GM19025 (cell line): ENCODE data around the gene P3H1.
A peak's percentile ranks its signal among the peaks of the same experiment; 100 is the strongest.
"Not testable (repeated sequence)": the region's sequence is repeated elsewhere in the genome, so short reads cannot be mapped to it uniquely, and the experiment has no call there.

ENCODE experiments used
- ATAC-seq: cut with Tn5 transposase; IDR thresholded peaks from one replicate; pipeline ENCODE4 v1.9.1; 2021; ENCODE audit warnings: mild to moderate bottlenecking, low read depth, moderate library complexity; ENCODE audit not compliant: unreplicated experiment

Gene P3H1

DNA sequence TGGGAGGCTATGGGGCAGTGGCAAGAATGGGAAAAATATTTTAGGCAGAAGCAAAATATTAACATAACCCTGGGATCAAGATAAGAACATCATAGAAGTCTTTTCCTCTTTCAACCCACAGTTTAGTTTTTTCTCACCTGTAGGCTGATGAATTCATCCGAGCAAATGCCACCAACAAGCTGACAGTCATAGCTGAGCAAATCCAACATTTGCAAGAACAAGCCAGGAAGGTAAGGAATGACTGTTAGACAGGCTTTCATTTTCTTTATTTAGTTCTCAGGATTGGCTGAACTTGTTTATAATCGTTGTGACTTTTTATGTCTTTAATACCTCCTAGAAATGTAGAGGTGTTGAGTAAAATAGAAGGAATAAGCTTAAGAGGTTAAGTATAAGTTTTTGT, 6.6 kb upstream of the P3H1 start:
- ATAC-seq, result no peak

DNA sequence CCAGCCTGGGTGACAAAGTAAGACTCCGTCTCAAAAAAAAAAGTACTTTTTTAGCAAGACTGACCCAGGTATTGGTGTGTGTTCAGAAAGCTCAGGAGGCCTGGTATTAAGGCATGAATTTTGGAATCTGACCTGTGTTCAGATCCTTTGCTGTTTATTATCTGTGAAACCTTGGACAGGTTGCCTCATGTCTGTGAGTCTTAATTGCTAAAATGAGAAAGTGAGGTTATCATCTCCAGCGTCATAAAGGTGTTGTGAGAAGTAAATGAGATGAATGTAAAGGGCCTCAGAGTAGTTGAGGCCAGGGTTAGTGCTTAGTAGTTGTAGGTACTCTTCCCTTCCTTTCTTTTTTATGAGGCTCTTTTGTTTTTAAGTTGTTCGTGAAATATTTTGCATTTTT, 3.0 kb upstream of the P3H1 start:
- ATAC-seq, result no peak

DNA sequence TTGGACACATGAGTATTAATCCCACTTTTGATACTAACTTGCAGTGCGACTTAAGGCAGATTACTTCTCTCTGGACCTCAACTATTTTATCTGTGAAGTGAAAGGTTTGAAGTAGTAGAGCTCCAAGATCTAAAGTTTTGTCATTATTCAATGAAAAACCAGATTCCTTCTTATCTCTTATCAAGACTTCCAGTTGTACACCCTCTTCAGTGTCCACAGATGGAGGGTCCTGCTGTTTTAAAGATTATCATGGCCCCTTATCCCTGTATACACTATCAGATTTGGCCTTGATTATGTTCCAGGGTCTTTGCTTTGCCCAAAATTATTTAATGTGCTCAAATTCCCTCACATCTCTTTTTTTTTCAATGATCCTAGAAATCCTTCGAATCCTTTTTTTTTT, 1.3 kb upstream of the P3H1 start:
- no peak for ATAC-seq

DNA sequence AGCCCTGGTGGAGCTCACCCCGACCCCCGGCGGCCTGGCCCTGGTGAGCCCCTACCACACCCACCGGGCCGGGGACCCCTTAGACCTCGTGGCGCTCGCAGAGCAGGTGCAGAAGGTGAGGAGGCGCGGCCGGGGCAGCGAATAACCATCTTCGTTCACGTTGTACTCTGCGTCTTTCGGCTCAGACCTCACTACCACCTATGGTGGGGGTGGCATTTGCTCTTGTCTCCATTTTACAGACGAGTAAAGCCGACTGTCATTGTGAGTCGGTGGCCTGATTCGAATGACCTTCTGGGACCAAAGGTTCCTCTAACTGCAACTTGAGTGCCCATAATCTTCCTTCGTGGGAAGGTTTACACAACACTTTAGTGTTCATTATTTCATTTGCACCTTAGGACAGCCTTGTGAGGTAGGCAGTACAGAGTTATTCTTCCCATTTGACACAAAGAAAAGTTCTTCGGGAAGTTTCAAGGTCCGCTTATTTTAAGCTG, 727 bp upstream of the P3H1 start:
- ATAC-seq, result peak; percentile 18

DNA sequence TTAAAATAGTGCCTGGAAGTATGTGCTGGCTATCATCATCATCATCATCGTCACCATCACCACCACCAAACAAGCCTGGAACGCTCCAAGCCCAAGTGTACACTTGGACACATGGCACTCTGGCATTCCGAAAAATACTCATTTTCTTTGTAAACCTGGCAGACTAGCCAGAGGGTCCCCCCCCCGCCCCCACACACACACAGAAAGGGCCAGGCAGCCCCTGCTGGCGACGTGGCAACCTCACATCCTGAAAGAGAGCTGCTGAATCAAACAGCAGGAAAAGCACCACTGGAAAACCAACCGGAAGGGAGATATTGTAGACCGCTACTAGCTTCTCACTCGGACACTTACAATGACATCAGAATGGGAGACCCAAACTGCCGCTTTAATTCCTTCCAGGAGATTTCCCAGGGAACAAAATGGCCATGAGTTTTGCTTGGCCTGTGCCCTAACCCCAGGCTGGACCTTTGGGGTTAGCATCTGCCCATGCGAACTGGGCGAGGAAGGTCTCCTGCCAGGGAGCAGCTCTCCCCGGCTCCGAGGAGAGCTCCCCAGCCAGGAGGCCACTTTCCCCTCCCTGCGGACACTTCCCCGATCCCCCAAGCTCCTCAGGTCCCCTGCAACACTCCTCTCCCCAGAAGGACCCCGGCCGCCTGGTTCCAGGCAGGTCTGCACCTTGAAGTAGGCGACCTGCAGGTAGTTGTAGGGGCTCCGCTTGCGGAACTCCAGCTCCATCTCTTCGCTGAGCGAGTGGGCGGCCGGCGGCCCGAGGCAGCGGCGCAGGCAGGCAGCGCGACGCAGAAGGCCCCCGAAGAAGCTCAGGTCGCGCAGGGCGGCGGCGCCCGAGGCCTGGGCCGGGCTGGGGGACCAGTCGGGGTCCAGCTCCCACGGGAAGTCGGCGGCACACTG, 742 bp downstream of the P3H1 start:
- peak; percentile 16 for ATAC-seq

DNA sequence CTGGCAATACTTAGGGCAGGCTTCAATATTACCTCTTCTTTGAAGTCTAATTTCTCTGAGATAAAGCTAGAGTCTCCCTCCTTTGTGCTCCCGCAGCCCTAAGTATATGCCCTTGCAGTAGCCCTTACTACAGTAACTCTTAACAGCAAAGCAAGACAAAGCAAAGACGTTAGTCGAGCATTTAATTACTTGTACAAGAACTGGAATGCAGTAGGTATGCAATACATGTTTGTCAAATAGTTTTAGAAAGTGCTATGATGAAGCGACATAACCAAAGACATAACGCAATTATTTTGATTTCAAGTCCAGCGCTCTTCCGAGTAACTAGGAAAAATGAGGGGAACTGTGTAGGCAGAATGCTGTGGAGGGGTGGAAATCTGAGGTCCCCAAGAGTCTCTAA, 1.6 kb downstream of the P3H1 start:
- ATAC-seq, result no peak

DNA sequence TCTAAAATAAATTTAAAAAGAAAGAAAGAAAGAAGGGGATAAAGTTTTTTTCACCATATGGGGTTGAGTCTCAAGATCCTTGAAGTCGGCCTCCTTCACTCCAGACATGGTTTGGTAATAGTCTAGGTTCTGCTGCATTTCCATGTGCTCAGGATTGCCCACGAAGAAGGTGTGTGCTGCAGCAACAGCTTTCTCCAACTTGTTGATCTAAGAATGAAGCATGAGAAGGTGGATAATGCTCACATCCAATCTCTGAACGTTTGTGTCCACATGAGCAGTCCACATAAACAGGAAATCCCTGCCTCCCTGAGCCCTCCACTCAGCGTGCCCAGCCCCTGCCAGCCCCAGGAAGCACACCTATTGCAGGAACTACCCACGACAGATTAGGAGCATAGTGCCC, 4.6 kb downstream of the P3H1 start:
- no peak for ATAC-seq

DNA sequence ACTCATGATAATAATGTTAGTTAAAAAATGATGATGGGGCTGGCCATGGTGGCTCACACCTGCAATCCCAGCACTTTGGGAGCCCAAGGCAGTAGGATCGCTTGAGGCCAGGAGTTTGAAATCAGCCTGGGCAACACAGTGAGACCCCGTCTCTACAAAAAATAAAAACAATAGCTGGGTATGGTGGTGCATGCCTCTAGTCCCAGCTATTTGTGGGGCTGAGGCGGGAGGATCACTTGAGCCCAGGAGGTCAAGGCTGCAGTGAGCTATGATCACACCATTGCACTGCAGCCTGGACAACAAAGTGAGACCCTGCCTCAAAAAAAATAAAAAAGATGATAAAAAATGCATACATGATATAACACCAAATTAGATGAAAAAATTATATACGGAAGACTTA, 5.3 kb downstream of the P3H1 start:
- no peak for ATAC-seq

DNA sequence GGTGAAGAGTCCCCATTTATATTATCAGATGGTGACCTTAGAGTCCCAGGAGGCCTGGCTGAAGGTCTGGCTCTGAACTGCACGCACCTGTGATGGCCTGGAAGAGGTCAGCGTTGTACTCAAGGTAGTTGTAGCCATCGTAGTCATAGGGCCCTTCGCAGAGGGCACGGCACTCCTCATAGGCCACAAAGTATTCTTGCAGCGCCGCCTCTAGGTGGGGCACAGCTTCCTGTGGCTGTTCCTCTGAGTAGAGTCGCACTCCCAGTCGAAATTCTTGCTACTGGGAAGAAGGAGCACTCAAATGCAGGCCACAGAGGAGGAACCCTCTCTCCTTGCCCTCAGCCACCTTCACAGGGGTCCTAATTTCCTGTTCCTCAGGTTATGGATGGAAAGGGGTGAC, 7.7 kb downstream of the P3H1 start:
- ATAC-seq, result no peak

DNA sequence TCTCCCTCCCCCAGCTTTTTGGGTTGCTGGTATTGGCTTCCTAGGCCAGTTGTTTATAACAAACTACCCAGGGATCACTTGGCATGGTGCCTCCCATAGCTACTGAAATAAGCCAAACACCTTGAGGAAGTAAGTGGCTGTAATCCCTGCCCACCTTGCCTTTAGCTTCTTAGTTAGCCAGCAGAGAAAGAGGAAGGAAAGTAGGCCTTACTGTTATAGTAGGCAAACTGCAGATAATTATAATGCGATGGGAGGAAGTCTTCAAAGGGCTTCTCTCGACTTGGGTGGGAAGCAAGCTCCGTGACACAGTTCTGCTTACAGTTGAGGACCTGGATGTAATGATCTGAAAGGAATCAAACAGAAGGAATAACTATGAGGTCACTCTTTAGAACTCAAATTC, 8.2 kb downstream of the P3H1 start:
- no peak for ATAC-seq

DNA sequence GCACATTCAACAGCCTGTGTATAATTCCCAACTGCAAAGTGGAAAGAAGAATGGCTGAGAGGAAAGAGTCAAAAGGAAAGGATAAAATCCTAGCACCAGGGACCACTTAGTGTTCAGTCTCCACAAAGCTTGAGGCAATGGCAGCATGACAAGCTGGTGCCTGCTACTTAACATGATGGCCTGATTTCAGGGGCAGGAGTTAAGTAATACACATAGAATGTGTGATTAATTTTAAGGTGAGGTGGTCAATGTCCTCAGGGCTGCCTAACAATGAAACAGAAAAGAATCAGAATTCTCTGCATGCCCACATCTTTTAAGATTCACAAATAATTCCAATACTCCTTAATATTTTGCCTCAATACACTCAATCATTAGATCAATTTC, 8.9 kb downstream of the P3H1 start:
- ATAC-seq, result no peak

DNA sequence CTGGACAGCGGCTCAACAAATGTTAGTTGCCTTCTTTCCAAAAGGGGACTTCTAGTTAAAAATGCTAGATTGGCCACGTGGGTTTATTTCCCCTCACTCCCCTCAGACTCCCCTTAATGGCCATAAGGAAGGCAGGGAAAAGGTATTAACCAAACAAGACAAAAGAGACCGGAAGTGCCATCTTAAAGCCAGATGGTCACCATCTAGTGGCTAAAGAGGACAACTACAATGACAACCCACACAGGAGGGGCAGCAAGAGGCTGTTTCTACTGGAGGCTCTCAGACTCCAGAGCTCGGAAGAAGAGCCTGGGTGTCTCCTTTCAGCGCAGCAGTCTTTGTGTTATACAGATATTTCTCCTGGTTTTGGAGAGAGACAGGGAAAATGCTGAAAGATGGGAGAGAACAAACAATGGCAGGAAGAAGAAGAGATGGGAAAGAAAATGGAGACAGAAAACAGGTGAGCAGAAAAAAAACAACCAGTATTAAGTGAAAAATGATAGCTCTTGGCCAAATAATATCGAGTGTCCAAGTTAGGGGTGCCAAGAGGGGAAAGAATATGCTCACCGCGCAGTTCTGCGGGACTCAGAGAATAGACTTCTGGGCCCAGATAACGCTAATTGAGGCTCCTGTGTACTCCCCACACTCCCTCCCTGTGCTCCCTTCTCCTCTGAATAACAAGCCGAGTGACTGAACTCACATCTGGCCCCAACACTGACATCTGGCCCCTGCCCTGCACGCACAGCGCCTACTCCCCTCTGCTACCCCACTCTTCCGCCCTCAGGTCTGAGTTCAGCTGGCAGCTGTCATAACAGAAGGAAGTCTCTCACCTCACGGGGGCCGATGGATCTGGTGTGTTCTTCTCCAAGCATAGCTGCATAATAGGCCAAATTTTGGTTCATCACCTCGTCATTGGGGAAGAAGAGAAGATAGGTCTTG, 9.6 kb downstream of the P3H1 start:
- ATAC-seq, result no peak

DNA sequence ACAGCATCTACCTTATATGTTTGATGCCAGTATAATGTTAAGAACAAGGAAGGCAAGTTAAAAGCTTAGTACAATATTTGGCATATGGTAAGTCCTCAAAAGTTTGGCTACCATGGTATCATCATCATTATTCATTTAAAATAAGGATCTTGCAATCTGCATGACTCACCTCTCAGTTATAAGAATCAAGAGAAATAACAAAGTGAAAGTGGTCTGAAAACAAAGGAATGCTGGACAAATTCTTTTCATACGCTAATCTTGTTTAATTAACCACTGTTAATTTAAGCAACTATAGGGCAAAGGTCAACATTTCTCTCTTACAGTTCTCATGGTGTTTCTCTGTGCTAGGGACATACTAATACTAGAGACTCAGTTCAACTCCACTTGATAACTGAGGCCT, 13.8 kb downstream of the P3H1 start:
- no peak for ATAC-seq

DNA sequence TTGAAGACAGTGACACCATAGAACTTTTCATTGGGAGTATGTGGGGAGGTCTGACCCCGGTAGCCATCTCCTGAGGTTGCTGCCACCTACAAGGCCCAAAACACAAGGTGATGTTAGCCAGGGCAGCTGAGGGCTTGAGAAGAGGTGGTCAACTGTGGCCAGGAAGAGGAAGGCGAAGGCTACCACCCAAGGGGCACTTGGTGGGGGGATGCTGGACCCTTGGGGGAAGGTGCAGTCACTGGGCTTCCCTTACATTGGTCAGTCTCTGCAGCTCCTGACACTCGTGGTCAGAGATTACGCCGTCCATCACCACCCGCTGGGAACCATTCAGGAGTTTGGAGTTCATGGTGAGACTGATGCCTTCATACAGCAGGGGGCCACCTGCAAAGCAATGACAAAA, 14.5 kb downstream of the P3H1 start:
- ATAC-seq, result no peak

DNA sequence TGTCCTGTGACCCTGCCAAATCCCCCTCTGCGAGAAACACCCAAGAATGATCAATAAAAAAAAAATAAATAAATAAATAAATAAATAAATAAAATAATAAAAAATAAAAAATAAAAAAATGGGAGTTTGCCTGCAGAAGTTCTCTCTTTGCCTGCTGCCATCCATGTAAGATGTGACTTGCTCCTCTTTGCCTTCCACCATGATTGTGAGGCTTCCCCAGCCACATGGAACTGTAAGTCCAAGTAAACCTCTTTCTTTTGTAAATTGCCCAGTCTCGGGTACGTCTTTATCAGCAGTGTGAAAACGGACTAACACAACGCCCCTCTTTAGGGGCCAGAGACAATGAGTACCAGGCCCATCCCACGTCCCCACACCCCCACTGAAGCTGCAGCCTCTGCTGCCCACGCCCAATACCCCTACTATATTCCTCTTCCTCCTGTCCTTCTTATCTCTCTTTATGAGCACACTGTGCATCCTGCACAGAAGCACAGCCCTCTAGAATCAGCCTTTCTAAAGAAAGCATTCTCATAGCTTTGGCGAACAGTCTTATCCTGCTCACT, 15.2 kb downstream of the P3H1 start:
- not testable (repeated sequence) for ATAC-seq

DNA sequence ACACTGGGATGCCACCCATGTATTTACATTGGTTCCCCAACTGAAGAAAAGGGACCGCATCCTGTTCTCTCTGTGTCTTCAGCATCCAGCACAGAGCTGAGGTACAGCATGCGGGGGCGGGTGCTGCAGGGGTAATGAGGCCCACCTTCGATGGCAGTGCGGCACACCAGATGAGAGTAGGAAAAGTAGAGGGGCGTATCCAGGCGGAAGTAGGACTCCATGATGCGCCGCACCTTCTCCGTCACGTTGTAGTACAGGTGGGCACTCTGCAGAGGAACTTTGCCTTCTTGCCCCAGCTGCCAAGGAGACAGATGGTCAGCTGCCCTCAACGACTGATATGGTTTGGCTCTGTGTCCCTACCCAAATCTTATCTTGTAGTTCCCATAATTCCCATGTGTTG, 16.8 kb downstream of the P3H1 start:
- ATAC-seq, result no peak

DNA sequence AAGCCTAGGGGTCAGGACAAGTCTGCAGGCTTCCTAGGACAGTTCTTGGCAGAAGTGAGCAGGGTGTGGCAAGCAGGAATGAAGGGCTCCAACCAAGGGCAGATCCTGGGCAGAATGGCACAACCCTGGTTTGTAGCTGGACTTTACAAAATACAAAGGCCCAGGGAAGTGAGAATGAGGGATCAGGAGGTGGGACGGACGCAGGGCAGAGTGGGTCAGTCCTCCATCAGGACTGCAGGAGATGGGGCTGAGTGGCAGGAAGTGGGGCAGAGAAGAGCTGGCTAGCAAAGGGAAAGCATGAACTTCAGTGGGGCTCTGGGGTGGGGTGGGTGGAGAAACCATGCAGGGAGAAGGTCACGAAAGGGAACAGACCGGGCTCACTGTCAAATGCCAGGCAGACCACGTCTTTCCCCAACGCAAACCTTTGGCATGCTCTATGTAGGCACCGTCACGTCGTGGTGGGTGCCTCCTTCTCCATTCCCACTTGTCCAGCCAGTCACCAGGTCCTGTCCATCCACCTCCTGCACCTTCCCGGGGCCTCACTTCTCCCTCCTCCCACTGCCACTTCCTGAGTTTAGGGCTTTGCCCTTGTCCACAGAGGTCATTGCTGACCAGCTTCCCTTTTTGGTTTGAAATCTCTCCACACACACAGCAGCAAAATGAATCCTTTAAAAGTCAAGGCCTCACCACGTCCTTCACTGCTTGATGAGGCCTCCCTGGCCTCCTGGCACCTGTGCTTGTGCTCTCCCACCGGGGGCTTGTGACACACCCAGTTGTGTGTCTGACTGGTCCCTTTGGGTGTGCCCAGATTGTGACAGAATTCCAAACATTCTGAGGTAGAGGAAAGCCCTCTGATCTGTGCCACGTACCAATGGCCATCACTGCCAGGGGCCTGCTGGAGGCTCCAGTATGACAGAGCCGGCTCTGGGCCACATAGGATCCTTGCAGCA, 18.1 kb downstream of the P3H1 start:
- ATAC-seq, result no peak

DNA sequence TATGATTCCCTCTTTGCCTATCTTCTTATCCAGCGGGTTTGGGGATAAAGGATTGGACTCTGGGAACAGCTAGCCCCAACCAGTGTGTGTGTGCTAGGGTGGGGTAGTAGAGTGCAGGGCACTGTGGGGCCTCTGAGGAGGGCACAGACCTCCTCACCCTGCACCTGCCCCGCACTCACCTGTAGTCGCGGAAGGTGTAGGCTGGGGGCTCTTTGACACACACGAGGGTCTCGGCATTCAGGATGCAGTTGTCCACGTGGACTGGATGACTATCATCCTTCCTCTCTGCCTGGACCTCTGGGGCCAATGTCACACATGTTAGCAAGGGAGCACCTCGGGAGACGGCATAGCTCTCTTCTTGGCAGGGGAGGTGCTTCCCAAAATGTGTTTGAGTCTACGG, 18.8 kb downstream of the P3H1 start:
- no peak for ATAC-seq

DNA sequence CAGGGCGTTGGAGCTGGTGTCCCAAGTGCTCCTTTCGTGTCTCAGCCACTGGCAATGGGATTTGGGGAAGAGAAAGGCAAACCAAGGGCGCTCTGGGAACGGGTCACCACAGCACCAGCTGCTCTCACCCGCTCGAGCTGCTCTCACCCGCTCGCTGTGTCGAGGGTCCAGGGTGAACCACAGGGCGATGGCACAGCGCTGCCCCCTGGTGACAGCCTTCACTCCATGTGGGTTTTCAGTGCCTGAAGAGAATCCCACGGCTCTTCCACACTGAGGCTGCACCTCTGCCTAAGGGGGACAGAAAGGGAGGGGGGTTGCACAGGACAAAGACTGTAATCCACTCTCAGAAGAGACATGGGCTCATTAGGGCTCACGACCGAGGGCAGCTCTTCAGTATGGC, 19.7 kb downstream of the P3H1 start:
- ATAC-seq, result no peak
